ENCODE data around the gene AURKA.
"Not testable (repeated sequence)": the region's sequence is repeated elsewhere in the genome, so short reads cannot be mapped to it uniquely, and the experiment has no call there.

The AURKA gene

GRCh38 chr20:56391596-56392131, 351 bp downstream of the AURKA start:
- DNase-seq (ENCODE audit: low read depth in 4 of 4, low spot score in 1 of 4), result no peak

- no peak for DNase-seq (ENCODE audit: low read depth in 4 of 4, low spot score in 1 of 4)
Measured at GRCh38 chr20:56391037-56391436, 978 bp downstream of the AURKA start.

- DNase-seq (ENCODE audit: low read depth in 4 of 4, low spot score in 1 of 4), result not testable (repeated sequence)
Measured at GRCh38 chr20:56390396-56390795, 1.6 kb downstream of the AURKA start.

GRCh38 chr20:56389807-56390206, 2.2 kb downstream of the AURKA start:
- no peak for DNase-seq (ENCODE audit: low read depth in 4 of 4, low spot score in 1 of 4)

GRCh38 chr20:56388882-56389281, 3.1 kb downstream of the AURKA start:
- no peak for DNase-seq (ENCODE audit: low read depth in 4 of 4, low spot score in 1 of 4)

GRCh38 chr20:56386219-56386618, 5.8 kb downstream of the AURKA start:
- no peak for DNase-seq (ENCODE audit: low read depth in 4 of 4, low spot score in 1 of 4)

GRCh38 chr20:56385130-56385529, 6.9 kb downstream of the AURKA start:
- DNase-seq (ENCODE audit: low read depth in 4 of 4, low spot score in 1 of 4), result no peak

GRCh38 chr20:56383334-56383733, 8.7 kb downstream of the AURKA start:
- no peak for DNase-seq (ENCODE audit: low read depth in 4 of 4, low spot score in 1 of 4)

GRCh38 chr20:56382696-56383095, 9.3 kb downstream of the AURKA start:
- DNase-seq (ENCODE audit: low read depth in 4 of 4, low spot score in 1 of 4), result no peak

- no peak for DNase-seq (ENCODE audit: low read depth in 4 of 4, low spot score in 1 of 4)
Measured at GRCh38 chr20:56381501-56381900, 10.5 kb downstream of the AURKA start.

- no peak for DNase-seq (ENCODE audit: low read depth in 4 of 4, low spot score in 1 of 4)
Measured at GRCh38 chr20:56380375-56380774, 11.6 kb downstream of the AURKA start.

- no peak for DNase-seq (ENCODE audit: low read depth in 4 of 4, low spot score in 1 of 4)
Measured at GRCh38 chr20:56378386-56378785, 13.6 kb downstream of the AURKA start.

- DNase-seq (ENCODE audit: low read depth in 4 of 4, low spot score in 1 of 4), result no peak
Measured at GRCh38 chr20:56376331-56376730, 15.7 kb downstream of the AURKA start.

- DNase-seq (ENCODE audit: low read depth in 4 of 4, low spot score in 1 of 4), result no peak
Measured at GRCh38 chr20:56373942-56374341, 18.1 kb downstream of the AURKA start.

- no peak for DNase-seq (ENCODE audit: low read depth in 4 of 4, low spot score in 1 of 4)
Measured at GRCh38 chr20:56372850-56373249, 19.2 kb downstream of the AURKA start.

GRCh38 chr20:56371977-56372376, 20.0 kb downstream of the AURKA start:
- no peak for DNase-seq (ENCODE audit: low read depth in 4 of 4, low spot score in 1 of 4)

- DNase-seq (ENCODE audit: low read depth in 4 of 4, low spot score in 1 of 4), result no peak
Measured at GRCh38 chr20:56369179-56369578, 22.8 kb downstream of the AURKA start.

- no peak for DNase-seq (ENCODE audit: low read depth in 4 of 4, low spot score in 1 of 4)
Measured at GRCh38 chr20:56368351-56369134, 23.5 kb downstream of the AURKA start.

GRCh38 chr20:56363491-56363890, 28.5 kb downstream of the AURKA start:
- no peak for DNase-seq (ENCODE audit: low read depth in 4 of 4, low spot score in 1 of 4)

- DNase-seq (ENCODE audit: low read depth in 4 of 4, low spot score in 1 of 4), result no peak
Measured at GRCh38 chr20:56362833-56363413, 29.1 kb downstream of the AURKA start.

- DNase-seq (ENCODE audit: low read depth in 4 of 4, low spot score in 1 of 4), result no peak
Measured at GRCh38 chr20:56361900-56362299, 30.1 kb downstream of the AURKA start.

- DNase-seq (ENCODE audit: low read depth in 4 of 4, low spot score in 1 of 4), result no peak
Measured at GRCh38 chr20:56360908-56361205, 31.2 kb downstream of the AURKA start.
